A673 (cell line): ENCODE results near the gene DEFB108B. TPM values are rescaled to one million over a fixed set of nuclear protein-coding genes. Genes with fewer than 3 reads are reported as not detected.
A peak's percentile ranks its signal among the peaks of the same experiment; 100 is the strongest.
"Not testable (repeated sequence)": the region's sequence is repeated elsewhere in the genome, so short reads cannot be mapped to it uniquely, and the experiment has no call there.

Experiments
- BruUV-seq: library from RNA; stranded (reverse); fragments of 400-500 nt; replicated peaks from 2 replicates; lab custom pipeline; 2021; lab: Mats Ljungman, UMichigan
- CTCF ChIA-PET: fragments of 300-600 bp; sonication (Branson Sonifier 250); formaldehyde crosslinking; loops from one replicate; lab custom pipeline; 2022; ENCODE audit warnings: antibody characterized with exemption; lab: Charles Lee
- POLR2A ChIA-PET: fragments of 300-600 bp; sonication (Branson Sonifier 250); formaldehyde crosslinking; loops from one replicate; lab custom pipeline; 2022; ENCODE audit warnings: antibody characterized with exemption; ENCODE audit not compliant: low non-redundant PET; lab: Charles Lee
- DNase-seq: peaks from one replicate; pipeline ENCODE4 v3.0.0-alpha.2; 2015; ENCODE audit warnings: low spot score
- H3K27ac ChIP-seq: fragments of 200-600 bp; sonication (generic); 2 replicates; pipeline ENCODE4 v1.5.1; 2016; ENCODE audit warnings: mixed run types, low read depth, mild to moderate bottlenecking, mixed read lengths, antibody characterized with exemption, low read length; ENCODE audit not compliant: poor library complexity, severe bottlenecking
- H3K27me3 ChIP-seq: fragments of 200-600 bp; sonication (generic); replicated peaks from 2 replicates; pipeline ENCODE4 v1.6.1; 2017; ENCODE audit warnings: mixed run types, low read depth, mild to moderate bottlenecking, mixed read lengths, antibody characterized with exemption, low read length; ENCODE audit not compliant: insufficient read depth, poor library complexity
- H3K36me3 ChIP-seq: fragments of 200-600 bp; sonication (generic); 2 replicates; pipeline ENCODE4 v1.6.1; 2016; ENCODE audit warnings: mixed run types, mild to moderate bottlenecking, mixed read lengths, antibody characterized with exemption, low read length; ENCODE audit not compliant: insufficient read depth, poor library complexity, severe bottlenecking
- H3K4me1 ChIP-seq: fragments of 200-600 bp; sonication (generic); 2 replicates; pipeline ENCODE4 v1.6.1; 2017; ENCODE audit warnings: mixed run types, mild to moderate bottlenecking, mixed read lengths, antibody characterized with exemption, low read length; ENCODE audit not compliant: insufficient read depth, poor library complexity, severe bottlenecking
- H3K4me3 ChIP-seq: fragments of 200-600 bp; sonication (generic); 2 replicates; pipeline ENCODE4 v1.5.1; 2016; ENCODE audit warnings: low read depth, mixed run types, mild to moderate bottlenecking, mixed read lengths, low read length; ENCODE audit not compliant: poor library complexity, severe bottlenecking
- H3K9me3 ChIP-seq: fragments of 200-600 bp; sonication (generic); 2 replicates; pipeline ENCODE4 v1.6.1; 2016; ENCODE audit warnings: mixed run types, low read depth, mild to moderate bottlenecking, mixed read lengths, antibody characterized with exemption, low read length; ENCODE audit not compliant: poor library complexity, severe bottlenecking
- intact Hi-C: fragments of 100-400 bp; cut with micrococcal nuclease; formaldehyde crosslinking; loops from one replicate; pipeline ENCODE4 v1.10.0; 2022; ENCODE audit not compliant: unreplicated experiment
- total RNA-seq: library from RNA; stranded (reverse); gene quantifications from 2 replicates; pipeline ENCODE4 v1.2.3, GENCODE V29; 2021
- TF ChIP-seq, protein P1 (sequence below): fragments of 300-800, 200-600 bp; sonication (generic); conservative IDR thresholded peaks from 2 replicates; pipeline ENCODE4 v1.5.1; 2017; ENCODE audit warnings: low read depth, mild to moderate bottlenecking, antibody characterized with exemption, low read length, moderate library complexity, mixed read lengths

The DEFB108B gene
- total RNA-seq, 1 experiment from 2014 or later, result not detected

GRCh38 chr11:71799556-71800128, 33.4 kb upstream of the DEFB108B start:
- CTCF ChIA-PET, result interaction anchor here (0.6 to 1.3 kb wide), 7 partner anchors 13 to 1343 kb away, joined by 3 to 6 read pairs (median 4); no protein-coding TSS in a partner anchor
- H3K27ac ChIP-seq, DNase-seq, H3K4me3 ChIP-seq, POLR2A ChIA-PET, H3K36me3 ChIP-seq, BruUV-seq, H3K27me3 ChIP-seq, H3K9me3 ChIP-seq, H3K4me1 ChIP-seq: not testable (repeated sequence)
- intact Hi-C loops, result loop anchor here (10.0 kb wide), 1 partner anchor 635 kb away; the partner anchor contains the start of gene CLPB

DNA sequence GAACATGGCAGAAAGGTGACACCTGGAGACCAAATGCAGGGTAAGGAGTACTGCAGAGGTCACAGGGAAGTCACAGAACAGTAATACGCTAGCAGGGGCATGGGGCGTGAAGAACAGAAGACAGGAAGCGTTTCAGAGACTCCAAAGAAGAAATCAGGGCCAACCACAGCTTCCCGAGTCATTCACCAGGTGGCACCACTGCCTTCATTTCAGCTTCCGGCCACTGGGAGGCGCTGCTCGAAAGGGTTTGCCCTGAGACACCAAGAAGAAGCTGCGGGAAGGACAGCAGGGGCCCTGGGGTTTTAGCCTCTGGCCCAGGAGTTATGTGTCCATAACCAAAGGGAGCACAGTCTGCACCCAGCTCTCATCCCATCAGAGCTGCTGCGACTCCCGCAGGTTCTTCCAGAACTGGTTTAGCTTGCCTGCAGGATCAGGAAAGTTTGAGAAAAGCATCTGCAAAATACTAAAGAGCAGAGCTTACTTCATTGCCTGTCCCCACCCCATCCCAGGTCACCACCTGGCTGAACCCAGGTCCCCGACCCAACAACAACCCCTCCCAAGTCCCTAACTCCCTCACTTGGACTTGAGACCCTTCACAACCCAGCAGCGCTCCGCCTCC, 32.6 kb upstream of the DEFB108B start:
- H3K27ac ChIP-seq, H3K9me3 ChIP-seq, BruUV-seq, H3K4me3 ChIP-seq, intact Hi-C loops, H3K27me3 ChIP-seq, H3K4me1 ChIP-seq, POLR2A ChIA-PET, H3K36me3 ChIP-seq: not testable (repeated sequence)
- CTCF ChIA-PET, result interaction anchor here (0.6 to 1.3 kb wide), 6 partner anchors 13 to 630 kb away, joined by 3 to 6 read pairs (median 4); no protein-coding TSS in a partner anchor
- TF ChIP-seq, protein P1, sequence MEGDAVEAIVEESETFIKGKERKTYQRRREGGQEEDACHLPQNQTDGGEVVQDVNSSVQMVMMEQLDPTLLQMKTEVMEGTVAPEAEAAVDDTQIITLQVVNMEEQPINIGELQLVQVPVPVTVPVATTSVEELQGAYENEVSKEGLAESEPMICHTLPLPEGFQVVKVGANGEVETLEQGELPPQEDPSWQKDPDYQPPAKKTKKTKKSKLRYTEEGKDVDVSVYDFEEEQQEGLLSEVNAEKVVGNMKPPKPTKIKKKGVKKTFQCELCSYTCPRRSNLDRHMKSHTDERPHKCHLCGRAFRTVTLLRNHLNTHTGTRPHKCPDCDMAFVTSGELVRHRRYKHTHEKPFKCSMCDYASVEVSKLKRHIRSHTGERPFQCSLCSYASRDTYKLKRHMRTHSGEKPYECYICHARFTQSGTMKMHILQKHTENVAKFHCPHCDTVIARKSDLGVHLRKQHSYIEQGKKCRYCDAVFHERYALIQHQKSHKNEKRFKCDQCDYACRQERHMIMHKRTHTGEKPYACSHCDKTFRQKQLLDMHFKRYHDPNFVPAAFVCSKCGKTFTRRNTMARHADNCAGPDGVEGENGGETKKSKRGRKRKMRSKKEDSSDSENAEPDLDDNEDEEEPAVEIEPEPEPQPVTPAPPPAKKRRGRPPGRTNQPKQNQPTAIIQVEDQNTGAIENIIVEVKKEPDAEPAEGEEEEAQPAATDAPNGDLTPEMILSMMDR, result peak; percentile 79
- DNase-seq, result peak; percentile 84

GRCh38 chr11:71801026-71801425, 32.0 kb upstream of the DEFB108B start:
- BruUV-seq, H3K27me3 ChIP-seq, H3K27ac ChIP-seq, intact Hi-C loops, H3K4me1 ChIP-seq, H3K4me3 ChIP-seq, H3K36me3 ChIP-seq, POLR2A ChIA-PET, H3K9me3 ChIP-seq, DNase-seq: not testable (repeated sequence)
- CTCF ChIA-PET, result interaction anchor here (1.0 to 1.3 kb wide), 5 partner anchors 12 to 630 kb away, joined by 3 to 6 read pairs (median 4); no protein-coding TSS in a partner anchor

DNA sequence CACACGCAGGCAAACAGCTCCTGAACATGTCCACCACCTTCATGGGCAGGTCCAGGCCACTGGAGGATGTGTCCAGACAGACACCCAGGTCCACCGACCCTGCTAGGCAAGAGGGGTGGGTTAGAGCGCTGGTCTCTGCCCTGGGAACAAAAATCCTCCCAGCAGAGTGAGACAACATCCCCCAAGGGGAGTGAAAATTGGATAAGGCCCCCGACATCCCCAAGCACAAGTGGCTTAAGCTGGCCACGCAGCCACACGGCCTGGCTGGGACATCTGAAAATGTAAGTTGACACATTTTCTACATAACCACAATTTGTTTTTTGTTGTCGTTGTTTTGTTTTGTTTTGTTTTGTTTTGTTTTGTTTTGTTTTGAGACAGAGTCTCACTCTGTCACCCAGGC, 30.1 kb upstream of the DEFB108B start:
- H3K4me3 ChIP-seq, H3K27ac ChIP-seq, BruUV-seq, intact Hi-C loops, POLR2A ChIA-PET, H3K9me3 ChIP-seq, H3K27me3 ChIP-seq, DNase-seq, H3K36me3 ChIP-seq, CTCF ChIA-PET, H3K4me1 ChIP-seq: not testable (repeated sequence)

GRCh38 chr11:71804158-71804947, 28.6 kb upstream of the DEFB108B start:
- H3K27me3 ChIP-seq, POLR2A ChIA-PET, H3K36me3 ChIP-seq, H3K4me1 ChIP-seq, DNase-seq, CTCF ChIA-PET, H3K9me3 ChIP-seq, H3K27ac ChIP-seq, BruUV-seq, H3K4me3 ChIP-seq, intact Hi-C loops: not testable (repeated sequence)

- H3K4me3 ChIP-seq, H3K9me3 ChIP-seq, intact Hi-C loops, POLR2A ChIA-PET, DNase-seq, H3K4me1 ChIP-seq, H3K27ac ChIP-seq, H3K36me3 ChIP-seq, BruUV-seq, H3K27me3 ChIP-seq: not testable (repeated sequence)
- CTCF ChIA-PET, result interaction anchor here (0.9 kb wide), 1 partner anchor 12 kb away, joined by 5 read pairs; no protein-coding TSS in a partner anchor
Measured at GRCh38 chr11:71812529-71812928, 20.5 kb upstream of the DEFB108B start.
